A673 (cell line): ENCODE data around the gene SCN9A.

ENCODE experiments used
- CTCF ChIP-seq: fragments of 300-800, 200-600 bp; sonication (generic); conservative IDR thresholded peaks from 2 replicates; pipeline ENCODE4 v1.5.1; 2017; ENCODE audit warnings: low read depth, mild to moderate bottlenecking, antibody characterized with exemption, low read length, moderate library complexity, mixed read lengths
- EZH2 ChIP-seq: fragments of 200-600 bp; sonication (generic); IDR thresholded peaks from 2 replicates; pipeline ENCODE4 v1.6.1; 2017; ENCODE audit warnings: borderline replicate concordance, low read depth, mild to moderate bottlenecking, mixed read lengths, antibody characterized with exemption, low read length; ENCODE audit not compliant: poor library complexity, severe bottlenecking

GRCh38 chr2:166343467-166343866, 32.3 kb downstream of the SCN9A start:
- no peak for TF ChIP-seq CTCF
- TF ChIP-seq EZH2, result no peak
